Keratinocyte (primary cell): Measurements from ENCODE around the gene NQO2. TPM values are rescaled to one million over a fixed set of nuclear protein-coding genes. Genes with fewer than 3 reads are reported as not detected.

Experiments
- DNase-seq: peaks from one replicate; pipeline ENCODE4 v3.0.0-alpha.2; 2011; ENCODE audit warnings: low read depth, missing footprints, low spot score
- FAIRE-seq: peaks from 2 replicates; lab custom pipeline; 2011; peaks lifted over from hg19 to GRCh38; lab: Jason Lieb, UNC
- H2AFZ ChIP-seq: 2 replicates; pipeline ENCODE4 v1.6.0; 2012; ENCODE audit warnings: low read length, control low read depth, inconsistent platforms; ENCODE audit not compliant: control insufficient read depth
- H3K27ac ChIP-seq: 2 replicates; pipeline ENCODE4 v1.5.1; 2011; ENCODE audit warnings: low read length; ENCODE audit not compliant: control insufficient read depth, insufficient read depth
- H3K27me3 ChIP-seq: 3 replicates; pipeline ENCODE4 v1.6.0; 2011; ENCODE audit warnings: low read length; ENCODE audit not compliant: control insufficient read depth, insufficient read depth; ENCODE audit errors: extremely low read depth
- H3K36me3 ChIP-seq, 2 experiments: 2 replicates in 1 of 2; 3 replicates in 1 of 2; pipeline ENCODE4 v1.5.1; 2011; ENCODE audit warnings: low read length in 2 of 2, mild to moderate bottlenecking in 1 of 2; ENCODE audit not compliant: control insufficient read depth in 2 of 2, insufficient read depth in 2 of 2; ENCODE audit errors: extremely low read depth in 1 of 2
- H3K4me1 ChIP-seq: 3 replicates; pipeline ENCODE4 v1.5.1; 2011; ENCODE audit warnings: low read length; ENCODE audit not compliant: control insufficient read depth, insufficient read depth; ENCODE audit errors: extremely low read depth
- H3K4me2 ChIP-seq: 3 replicates; pipeline ENCODE4 v1.6.0; 2011; ENCODE audit warnings: low read depth, low read length; ENCODE audit not compliant: control insufficient read depth, insufficient read depth; ENCODE audit errors: extremely low read depth
- H3K4me3 ChIP-seq, 3 experiments: fragments of 200-600 bp in 1 of 3; sonication (generic) in 1 of 3; 2 replicates in 2 of 3; 3 replicates in 1 of 3; pipeline ENCODE4 v1.5.1; 2011 to 2016; ENCODE audit warnings: low read length in 3 of 3, mild to moderate bottlenecking in 3 of 3, control low read depth in 2 of 3, inconsistent platforms in 1 of 3, low read depth in 1 of 3, mixed read lengths in 1 of 3, mixed run types in 1 of 3, moderate library complexity in 1 of 3; ENCODE audit not compliant: control insufficient read depth in 2 of 3, insufficient read depth in 2 of 3; ENCODE audit errors: extremely low read depth in 1 of 3
- H3K79me2 ChIP-seq: 2 replicates; pipeline ENCODE4 v1.6.0; 2012; ENCODE audit warnings: low read length; ENCODE audit not compliant: control insufficient read depth, insufficient read depth
- H3K9ac ChIP-seq: 3 replicates; pipeline ENCODE4 v1.6.0; 2011; ENCODE audit warnings: low read length; ENCODE audit not compliant: control insufficient read depth, insufficient read depth; ENCODE audit errors: extremely low read depth
- H3K9me1 ChIP-seq: 3 replicates; pipeline ENCODE4 v1.6.0; 2011; ENCODE audit warnings: low read length; ENCODE audit not compliant: control insufficient read depth, insufficient read depth; ENCODE audit errors: extremely low read depth
- H3K9me3 ChIP-seq: 2 replicates; pipeline ENCODE4 v1.5.1; 2012; ENCODE audit warnings: low read depth, low read length; ENCODE audit not compliant: control insufficient read depth
- H4K20me1 ChIP-seq: 3 replicates; pipeline ENCODE4 v1.6.0; 2011; ENCODE audit warnings: low read length; ENCODE audit not compliant: control insufficient read depth, insufficient read depth; ENCODE audit errors: extremely low read depth
- CTCF ChIP-seq, 3 experiments: IDR thresholded peaks in 1 of 3; conservative IDR thresholded peaks in 1 of 3; optimal IDR thresholded peaks in 1 of 3; 2 replicates in 2 of 3; 3 replicates in 1 of 3; pipeline versions ENCODE3 to v1.5.1; 2011; ENCODE audit warnings: low read length in 3 of 3, mild to moderate bottlenecking in 3 of 3, moderate library complexity in 2 of 3, control low read depth in 1 of 3, inconsistent platforms in 1 of 3; ENCODE audit not compliant: insufficient read depth in 2 of 3; ENCODE audit errors: extremely low read depth in 1 of 3
- EZH2 ChIP-seq: IDR thresholded peaks from one replicate; pipeline ENCODE4 v1.6.1; 2012; ENCODE audit warnings: inconsistent platforms, mild to moderate bottlenecking, low read length, moderate library complexity
- dilution Hi-C: fragments of 300-500 bp; cut with MboI; formaldehyde crosslinking; loops from one replicate; pipeline ENCODE4 v1.7.0; 2020; ENCODE audit warnings: low sequenced_read_pairs; ENCODE audit not compliant: extremely low pct_ligation_motif_present
- polyA plus RNA-seq, 5 experiments: library from polyadenylated mRNA; depleted of rRNA in 3 of 5; stranded (reverse) in 3 of 5; stranded (forward) in 1 of 5; unstranded in 1 of 5; fragments of >200 nt; gene quantifications; 1 replicate in 1 of 5; 2 replicates in 3 of 5; 3 replicates in 1 of 5; pipeline versions ENCODE4 v1.2.1 to v1.2.3, GENCODE V29; 2011 to 2012; ENCODE audit warnings: missing spikeins in 2 of 5, low read depth in 1 of 5, low replicate concordance in 1 of 5

NQO2 gene
- polyA plus RNA-seq, 1 donor (not counting 4 experiments of a cell fraction or from before 2014, with no cell fraction given) = 22.9 TPM

- Histone ChIP-seq H2AFZ (no peak overlapping the region), H3K27me3 (no peaks in the 10 kb centered on the region), H3K27ac (no peak overlapping the region), H3K9ac (no peak overlapping the region), H3K4me1 (peaks cover 7% of the 10 kb centered on the region), H3K9me1 (no peaks in the 10 kb centered on the region), H3K36me3 (peaks cover 3 to 5% of the 10 kb centered on the region in 2 experiments), H3K9me3 (no peaks in the 10 kb centered on the region), H3K4me3 (no peak overlapping the region), H3K79me2 (no peaks in the 10 kb centered on the region), H4K20me1 (no peaks in the 10 kb centered on the region), H3K4me2 (no peak overlapping the region)
- TF ChIP-seq EZH2 (no peak), CTCF (optimal IDR thresholded peaks at IDR 0.05 in 1 of 3, IDR thresholded peaks at IDR 0.05 in 1 of 3, conservative IDR thresholded peaks at IDR 0.05 in 1 of 3; ENCODE audit: extremely low read depth in 1 of 3, insufficient read depth in 2 of 3, low read length in 3 of 3) (no peak)
- FAIRE-seq = no peak
- dilution Hi-C loops = no loop called here
- no peak for DNase-seq
Observed at GRCh38 chr6:3005077-3005476, 5.4 kb downstream of the NQO2 start.

GRCh38 chr6:3005874-3006273 is 6.2 kb downstream of the NQO2 start:
- Histone ChIP-seq H3K4me3 (no peak overlapping the region), H3K9ac (no peak overlapping the region), H3K27me3 (no peaks in the 10 kb centered on the region), H2AFZ (no peak overlapping the region), H3K79me2 (no peaks in the 10 kb centered on the region), H3K27ac (no peak overlapping the region), H3K4me2 (no peak overlapping the region), H4K20me1 (no peaks in the 10 kb centered on the region), H3K9me1 (no peaks in the 10 kb centered on the region), H3K4me1 (peaks cover 4% of the 10 kb centered on the region), H3K36me3 (peaks cover 9 to 11% of the 10 kb centered on the region in 2 experiments), H3K9me3 (no peaks in the 10 kb centered on the region)
- FAIRE-seq (no peak), DNase-seq (no peak)
- TF ChIP-seq EZH2 = no peak
- TF ChIP-seq CTCF (optimal IDR thresholded peaks at IDR 0.05 in 1 of 3, IDR thresholded peaks at IDR 0.05 in 1 of 3, conservative IDR thresholded peaks at IDR 0.05 in 1 of 3; ENCODE audit: extremely low read depth in 1 of 3, insufficient read depth in 2 of 3, low read length in 3 of 3) = no peak
- dilution Hi-C loops = no loop called here
